GM12892 (cell line): ENCODE results near the gene CSAG1.

ENCODE experiments used
- POLR2A ChIP-seq: IDR thresholded peaks from 2 replicates; pipeline ENCODE4 v1.6.1; 2011; ENCODE audit warnings: low read depth, low read length, control low read depth
- TAF1 ChIP-seq: IDR thresholded peaks from 2 replicates; pipeline ENCODE4 v1.6.1; 2011; ENCODE audit warnings: low read depth, mild to moderate bottlenecking, control low read depth, low read length, borderline replicate concordance

DNA sequence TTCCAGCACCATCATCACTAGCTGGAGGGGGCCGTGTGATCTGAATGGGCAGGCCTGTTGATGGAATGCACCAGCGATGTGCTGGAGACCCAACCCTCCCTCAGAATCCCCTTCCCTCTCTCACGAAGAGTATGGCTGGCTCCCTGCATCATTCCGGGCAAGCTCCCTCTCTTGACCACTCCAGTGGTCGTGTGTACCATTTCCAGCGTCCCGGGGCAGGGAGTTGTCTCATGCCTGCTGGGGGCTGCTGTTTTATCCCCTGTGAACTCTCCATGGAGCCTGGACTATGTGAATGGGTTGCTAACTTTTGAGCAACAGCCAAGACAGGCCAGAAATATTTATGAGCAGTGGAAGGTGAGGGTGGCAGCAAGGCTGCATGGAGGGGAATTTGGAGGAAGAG, 8.1 kb downstream of the CSAG1 start:
- no peak for TF ChIP-seq TAF1
- no peak for TF ChIP-seq POLR2A
